ENCODE results near the gene XKR8.

XKR8 gene

GRCh38 chr1:27959792-27960603 lies at the start of gene XKR8:
XKR8 (plus strand) TSS chr1:27959973; CDS start chr1:27960070, 97 bp downstream.
- DNase-seq (ENCODE audit: low read depth), result peak; percentile 58

- no peak for DNase-seq (ENCODE audit: low read depth)
Measured at GRCh38 chr1:27912429-27912828, 47.3 kb upstream of the XKR8 start.

- no peak for DNase-seq (ENCODE audit: low read depth)
Measured at GRCh38 chr1:27915082-27915575, 44.6 kb upstream of the XKR8 start.

DNA sequence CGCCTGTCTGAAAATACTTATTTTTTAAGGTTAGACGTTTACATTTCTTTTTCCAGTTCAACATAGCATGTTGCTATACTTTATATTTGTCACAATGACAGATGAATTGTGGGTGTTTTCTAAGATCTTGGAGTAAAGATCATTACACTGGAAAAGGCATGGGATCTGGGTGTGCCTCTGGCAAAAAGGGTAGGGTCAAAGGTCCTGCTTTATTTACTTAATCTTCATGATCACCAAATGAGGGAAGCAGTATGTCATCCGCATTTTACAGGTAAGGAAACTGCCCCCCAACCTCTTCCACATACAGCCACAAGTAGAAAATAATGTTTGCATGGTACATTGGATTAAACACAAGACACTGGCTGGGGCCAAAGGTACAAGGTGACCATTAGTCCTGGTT lies 37.5 kb upstream of the XKR8 start:
- no peak for DNase-seq (ENCODE audit: low read depth)

- no peak for DNase-seq (ENCODE audit: low read depth)
Measured at GRCh38 chr1:27928216-27928954, 31.4 kb upstream of the XKR8 start.

- DNase-seq (ENCODE audit: low read depth), result no peak
Measured at GRCh38 chr1:27931184-27931583, 28.6 kb upstream of the XKR8 start.

DNA sequence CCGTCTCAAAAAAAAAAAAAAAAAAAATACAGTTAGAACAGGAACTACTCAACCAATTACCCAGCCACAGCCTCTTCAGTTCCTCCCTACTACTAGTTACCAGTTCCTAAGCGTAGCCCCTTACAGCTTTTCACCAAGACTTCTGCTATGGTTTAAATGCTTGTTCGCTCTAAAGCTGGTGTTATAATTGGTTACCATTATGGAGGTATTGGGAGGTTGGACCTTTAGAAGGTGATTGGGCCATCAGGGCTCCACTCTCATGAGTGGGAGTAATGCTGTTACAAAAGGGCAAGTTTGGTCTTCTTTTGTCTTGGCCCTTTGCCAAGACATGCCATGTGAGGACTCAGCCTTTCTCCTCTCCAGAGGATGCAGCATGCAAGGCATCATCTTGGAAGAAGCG lies 28.0 kb upstream of the XKR8 start:
- no peak for DNase-seq (ENCODE audit: low read depth)

GRCh38 chr1:27934818-27935549 lies 24.8 kb upstream of the XKR8 start, which contains the start of gene SMPDL3B:
SMPDL3B (plus strand) TSS chr1:27935000; CDS start chr1:27935184, 184 bp downstream.
- no peak for DNase-seq (ENCODE audit: low read depth)

- no peak for DNase-seq (ENCODE audit: low read depth)
Measured at GRCh38 chr1:27935721-27936120, 24.1 kb upstream of the XKR8 start.

- no peak for DNase-seq (ENCODE audit: low read depth)
Measured at GRCh38 chr1:27936370-27936769, 23.4 kb upstream of the XKR8 start.

GRCh38 chr1:27937524-27937836 lies 22.3 kb upstream of the XKR8 start:
- DNase-seq (ENCODE audit: low read depth), result no peak

DNA sequence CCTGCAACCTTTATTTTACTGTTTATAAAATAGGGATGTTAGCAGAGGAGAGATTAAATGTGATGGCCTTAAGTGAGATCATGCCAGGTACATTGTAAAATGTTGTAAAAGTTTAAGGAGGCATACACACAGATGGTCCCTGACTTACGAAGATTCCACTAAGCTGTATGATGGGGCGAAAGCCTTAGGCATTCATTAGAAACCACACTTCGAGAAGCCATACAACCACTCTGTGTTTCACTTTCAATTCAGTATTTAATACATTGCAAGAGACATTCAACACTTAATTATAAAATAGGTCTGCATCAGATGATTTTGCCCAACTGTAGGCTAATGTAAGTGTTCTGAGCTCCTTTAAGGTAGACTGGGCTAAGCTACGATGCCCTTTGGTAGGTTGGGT lies 21.3 kb upstream of the XKR8 start:
- no peak for DNase-seq (ENCODE audit: low read depth)

DNA sequence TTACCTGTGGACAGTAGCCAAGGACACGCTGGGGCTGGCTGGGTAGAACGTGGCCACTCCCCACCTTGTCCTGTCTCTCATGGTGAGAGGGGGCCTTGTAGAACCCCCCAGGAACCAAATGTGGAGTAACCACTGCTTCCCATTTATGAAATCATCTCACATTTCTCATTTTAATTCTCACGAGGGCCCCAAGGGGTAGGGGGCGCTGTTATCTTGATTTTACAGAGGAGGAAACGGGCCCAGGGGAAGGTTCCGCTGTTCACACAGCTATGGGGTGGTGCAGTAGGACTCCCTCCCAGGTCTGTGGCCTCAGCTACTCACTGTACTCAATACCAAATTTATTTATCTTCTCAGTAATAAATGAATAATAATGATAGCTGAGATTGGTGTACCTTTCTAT lies 19.5 kb upstream of the XKR8 start:
- DNase-seq (ENCODE audit: low read depth), result peak; percentile 58

DNA sequence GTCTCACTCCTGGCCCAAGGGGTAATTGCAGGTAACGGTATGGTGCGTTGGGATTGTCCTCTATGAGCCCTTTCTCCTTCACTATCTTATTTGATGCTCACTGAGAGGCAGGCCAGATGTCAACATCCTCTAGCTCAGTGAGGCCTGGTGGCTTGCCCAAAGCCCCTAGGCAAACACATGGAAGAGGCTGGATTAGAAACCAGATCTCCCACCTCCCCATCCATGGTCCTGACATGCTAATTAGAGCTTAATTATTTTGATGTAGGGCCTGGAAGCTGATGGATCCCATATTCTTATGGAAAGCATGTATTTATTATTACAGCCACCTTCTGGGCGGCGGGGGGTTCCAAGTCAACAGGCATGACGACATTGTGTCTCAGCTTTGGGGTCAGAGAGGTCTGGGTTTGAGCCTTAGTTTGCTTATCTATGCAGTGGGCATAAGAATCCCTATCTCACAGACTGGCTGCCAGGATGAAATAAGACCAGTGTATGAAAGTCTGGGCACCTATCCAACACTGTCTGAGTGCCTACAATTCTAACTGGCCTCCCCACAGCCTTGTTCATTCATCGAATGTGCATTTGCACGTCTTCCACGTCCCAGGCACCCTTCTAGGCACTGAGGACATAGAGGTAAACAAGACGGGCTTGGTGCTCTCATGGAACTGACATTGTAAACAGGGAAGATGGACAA lies 18.8 kb upstream of the XKR8 start:
- no peak for DNase-seq (ENCODE audit: low read depth)

- DNase-seq (ENCODE audit: low read depth), result no peak
Measured at GRCh38 chr1:27941671-27942540, 17.9 kb upstream of the XKR8 start.

DNA sequence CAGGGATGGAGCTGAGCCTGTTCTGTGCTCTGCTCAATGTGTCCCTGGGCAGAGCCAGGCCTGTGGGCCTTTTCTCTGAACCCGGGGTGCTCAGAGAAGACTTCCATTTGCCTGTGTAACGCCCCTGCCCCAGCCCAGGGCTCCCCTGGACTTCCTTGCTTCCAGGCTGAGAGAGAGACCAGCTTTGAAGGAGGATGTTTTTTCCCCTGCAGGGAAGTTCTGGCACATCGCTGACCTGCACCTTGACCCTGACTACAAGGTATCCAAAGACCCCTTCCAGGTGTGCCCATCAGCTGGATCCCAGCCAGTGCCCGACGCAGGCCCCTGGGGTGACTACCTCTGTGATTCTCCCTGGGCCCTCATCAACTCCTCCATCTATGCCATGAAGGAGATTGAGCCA lies 14.8 kb upstream of the XKR8 start:
- no peak for DNase-seq (ENCODE audit: low read depth)

DNA sequence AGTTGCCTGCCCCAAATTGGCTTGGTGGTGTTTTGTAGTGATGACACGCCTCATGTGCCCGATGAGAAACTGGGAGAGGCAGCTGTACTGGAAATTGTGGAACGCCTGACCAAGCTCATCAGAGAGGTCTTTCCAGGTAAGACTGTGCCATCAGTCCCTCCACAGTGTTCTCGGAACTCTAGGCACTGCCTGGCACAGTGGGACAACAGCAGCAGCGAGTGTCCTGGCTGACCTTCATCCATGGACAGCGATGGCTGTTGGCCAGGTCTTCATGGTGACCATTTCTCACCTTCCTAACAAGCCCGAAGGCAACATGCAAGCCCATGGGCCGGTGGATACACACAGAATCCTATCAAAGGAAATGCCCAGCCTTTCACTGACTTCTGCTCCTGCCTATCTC lies 10.7 kb upstream of the XKR8 start:
- no peak for DNase-seq (ENCODE audit: low read depth)

DNA sequence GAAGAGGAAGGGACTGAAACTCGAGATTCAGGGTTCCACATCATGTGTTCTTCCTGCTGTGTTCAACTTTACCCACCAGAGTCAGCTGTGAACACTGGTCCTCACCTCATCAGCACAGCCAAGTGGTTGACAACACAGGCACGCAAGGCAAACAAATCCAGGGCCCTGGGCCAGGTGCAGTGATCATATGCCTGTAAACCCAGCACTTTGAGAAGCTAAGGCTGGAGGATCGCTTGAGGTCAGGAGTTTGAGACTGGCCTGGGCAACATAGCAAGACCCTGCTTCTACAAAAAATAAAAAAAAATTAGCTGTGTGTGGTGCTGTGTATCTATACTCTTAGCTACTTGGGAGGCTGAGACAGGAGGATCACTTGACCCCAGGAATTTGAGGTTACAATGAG lies 8.4 kb upstream of the XKR8 start:
- DNase-seq (ENCODE audit: low read depth), result no peak

GRCh38 chr1:27952147-27952546 lies 7.6 kb upstream of the XKR8 start:
- DNase-seq (ENCODE audit: low read depth), result no peak

- DNase-seq (ENCODE audit: low read depth), result no peak
Measured at GRCh38 chr1:27954186-27954585, 5.6 kb upstream of the XKR8 start.

DNA sequence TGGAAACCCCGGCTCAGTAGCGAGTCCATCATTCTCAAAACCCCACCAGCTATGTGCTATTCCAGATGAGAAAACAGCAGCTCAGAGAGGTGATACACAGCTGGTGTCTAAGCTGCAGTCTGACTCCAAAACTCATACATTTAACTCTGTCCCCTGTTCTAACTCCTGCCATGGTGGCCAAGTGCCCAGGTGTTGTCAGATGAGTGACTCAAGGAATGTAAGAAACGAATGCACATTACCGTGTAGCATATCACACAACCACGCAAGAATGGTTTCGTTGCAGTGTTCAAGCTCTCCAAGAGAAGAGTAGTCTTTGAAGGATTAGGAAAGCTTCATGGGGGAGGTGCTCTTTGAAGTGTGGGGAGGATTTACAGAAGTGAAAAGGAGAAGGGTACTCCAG lies 4.7 kb upstream of the XKR8 start:
- no peak for DNase-seq (ENCODE audit: low read depth)
